ENCODE results near the gene IGF1.

Gene IGF1

DNA sequence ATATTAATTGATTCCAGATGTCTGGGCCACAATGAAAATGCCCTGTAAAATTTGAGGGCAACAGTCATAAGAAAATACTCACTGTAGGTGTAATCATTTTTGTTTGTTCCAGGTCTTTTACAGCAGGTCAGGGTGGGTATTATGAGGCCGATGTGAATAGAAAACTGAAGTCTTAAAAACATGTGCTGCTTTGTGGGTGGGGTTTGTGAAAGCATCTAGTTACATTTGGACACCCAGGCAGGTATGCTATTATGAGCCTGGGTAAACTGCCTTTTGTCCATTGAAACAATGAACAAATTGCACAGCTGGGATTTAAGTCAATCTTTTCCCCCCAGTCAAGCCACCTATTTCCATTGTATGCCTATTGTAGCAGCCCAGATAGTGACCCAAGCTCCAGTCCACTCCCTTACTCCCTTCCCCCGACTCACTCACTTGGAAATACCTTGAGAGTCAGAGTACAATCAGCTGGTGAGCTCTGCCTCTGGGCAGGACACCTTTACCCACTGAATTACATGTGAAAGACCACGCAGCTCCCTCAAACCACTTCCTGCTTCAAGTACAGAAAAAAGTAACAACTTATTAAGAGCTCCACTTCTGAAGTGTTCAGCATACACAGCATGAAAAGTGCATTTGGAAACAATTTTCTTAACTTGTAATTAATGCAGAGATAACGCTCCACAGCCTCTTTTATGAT, 1.8 kb downstream of the IGF1 start:
- TF ChIP-seq, protein P1, sequence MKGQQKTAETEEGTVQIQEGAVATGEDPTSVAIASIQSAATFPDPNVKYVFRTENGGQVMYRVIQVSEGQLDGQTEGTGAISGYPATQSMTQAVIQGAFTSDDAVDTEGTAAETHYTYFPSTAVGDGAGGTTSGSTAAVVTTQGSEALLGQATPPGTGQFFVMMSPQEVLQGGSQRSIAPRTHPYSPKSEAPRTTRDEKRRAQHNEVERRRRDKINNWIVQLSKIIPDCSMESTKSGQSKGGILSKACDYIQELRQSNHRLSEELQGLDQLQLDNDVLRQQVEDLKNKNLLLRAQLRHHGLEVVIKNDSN (IDR thresholded peaks at IDR 0.05), result no peak
- TF ChIP-seq REST (IDR thresholded peaks at IDR 0.05; ENCODE audit: low read depth) (no peak), TEAD4 (IDR thresholded peaks at IDR 0.05) (no peak), FOXM1 (IDR thresholded peaks at IDR 0.05; ENCODE audit: borderline replicate concordance, low read depth) (no peak), MAX (IDR thresholded peaks at IDR 0.05) (no peak), EGR1 (IDR thresholded peaks at IDR 0.05) (no peak), TCF12 (IDR thresholded peaks at IDR 0.05; ENCODE audit: low read depth) (no peak), NFIC (IDR thresholded peaks at IDR 0.05) (no peak)

- TF ChIP-seq FOXM1 (IDR thresholded peaks at IDR 0.05; ENCODE audit: borderline replicate concordance, low read depth), result no peak
- TF ChIP-seq TEAD4 (IDR thresholded peaks at IDR 0.05), result no peak
- no peak for TF ChIP-seq TAF1 (IDR thresholded peaks at IDR 0.05; ENCODE audit: low read depth)
- TF ChIP-seq CREB1 (IDR thresholded peaks at IDR 0.05; ENCODE audit: low read depth), result no peak
- TF ChIP-seq MAX (IDR thresholded peaks at IDR 0.05), result no peak
- no peak for TF ChIP-seq NFIC (IDR thresholded peaks at IDR 0.05)
- TF ChIP-seq CEBPB (IDR thresholded peaks at IDR 0.05), result no peak
- TF ChIP-seq ZBTB7A (IDR thresholded peaks at IDR 0.05; ENCODE audit: low read depth), result no peak
- no peak for TF ChIP-seq YY1 (IDR thresholded peaks at IDR 0.05; ENCODE audit: low read depth)
- TF ChIP-seq TCF12 (IDR thresholded peaks at IDR 0.05; ENCODE audit: low read depth), result no peak
Measured at GRCh38 chr12:102475355-102475754, 5.0 kb downstream of the IGF1 start.

DNA sequence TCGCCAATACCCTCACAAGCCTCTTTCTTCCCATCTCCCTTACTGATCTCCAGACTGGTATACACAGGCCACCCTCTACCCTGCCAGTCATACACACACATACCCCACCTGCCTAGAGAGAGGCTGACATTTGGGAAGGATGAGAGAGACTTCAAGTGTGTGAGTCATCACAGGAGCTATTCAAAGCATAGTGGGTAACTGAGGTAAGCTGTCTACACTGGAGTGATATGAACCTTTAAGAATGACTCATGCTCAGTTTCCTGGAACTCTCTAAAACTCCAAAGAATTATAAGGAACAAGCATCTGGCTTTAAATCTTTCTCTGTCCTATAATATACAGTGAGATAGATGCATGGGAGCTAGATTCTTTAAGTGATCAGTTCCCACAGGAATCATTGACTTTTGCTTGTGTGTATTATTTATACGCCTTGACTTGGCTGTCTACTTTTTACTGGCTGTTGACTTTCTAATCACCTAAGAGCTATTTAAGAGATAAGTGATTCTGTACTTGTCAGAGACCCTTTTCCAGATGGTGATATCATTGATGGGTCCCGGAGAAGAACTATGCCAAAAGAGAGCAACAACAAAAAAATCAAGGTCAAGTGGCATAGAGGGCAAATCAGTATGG, 5.8 kb downstream of the IGF1 start:
- TF ChIP-seq TEAD4 (IDR thresholded peaks at IDR 0.05), result no peak
- TF ChIP-seq RAD21 (IDR thresholded peaks at IDR 0.05; ENCODE audit: low read depth), result no peak
- no peak for TF ChIP-seq MAX (IDR thresholded peaks at IDR 0.05)
- TF ChIP-seq TAF1 (IDR thresholded peaks at IDR 0.05; ENCODE audit: low read depth), result no peak
- TF ChIP-seq FOXM1 (IDR thresholded peaks at IDR 0.05; ENCODE audit: borderline replicate concordance, low read depth), result no peak
- TF ChIP-seq EP300 (IDR thresholded peaks at IDR 0.05; ENCODE audit: borderline replicate concordance), result no peak
- no peak for TF ChIP-seq EGR1 (IDR thresholded peaks at IDR 0.05)
- no peak for TF ChIP-seq YY1 (IDR thresholded peaks at IDR 0.05; ENCODE audit: low read depth)
- no peak for TF ChIP-seq REST (IDR thresholded peaks at IDR 0.05; ENCODE audit: low read depth)
- TF ChIP-seq, protein P1 (IDR thresholded peaks at IDR 0.05), result no peak
- no peak for TF ChIP-seq ZBTB7A (IDR thresholded peaks at IDR 0.05; ENCODE audit: low read depth)
- TF ChIP-seq CREB1 (IDR thresholded peaks at IDR 0.05; ENCODE audit: low read depth), result no peak
- no peak for TF ChIP-seq NFIC (IDR thresholded peaks at IDR 0.05)
- TF ChIP-seq TCF12 (IDR thresholded peaks at IDR 0.05; ENCODE audit: low read depth), result no peak
- TF ChIP-seq CEBPB (IDR thresholded peaks at IDR 0.05), result no peak

GRCh38 chr12:102472496-102472895, 7.9 kb downstream of the IGF1 start:
- no peak for TF ChIP-seq TCF12 (IDR thresholded peaks at IDR 0.05; ENCODE audit: low read depth)
- TF ChIP-seq YY1 (IDR thresholded peaks at IDR 0.05; ENCODE audit: low read depth), result no peak
- no peak for TF ChIP-seq TAF1 (IDR thresholded peaks at IDR 0.05; ENCODE audit: low read depth)
- no peak for TF ChIP-seq NFIC (IDR thresholded peaks at IDR 0.05)
- TF ChIP-seq CEBPB (IDR thresholded peaks at IDR 0.05), result no peak
- TF ChIP-seq CREB1 (IDR thresholded peaks at IDR 0.05; ENCODE audit: low read depth), result no peak
- TF ChIP-seq TEAD4 (IDR thresholded peaks at IDR 0.05), result no peak
- no peak for TF ChIP-seq RAD21 (IDR thresholded peaks at IDR 0.05; ENCODE audit: low read depth)
- TF ChIP-seq MAX (IDR thresholded peaks at IDR 0.05), result no peak
- no peak for TF ChIP-seq ZBTB7A (IDR thresholded peaks at IDR 0.05; ENCODE audit: low read depth)
- no peak for TF ChIP-seq EP300 (IDR thresholded peaks at IDR 0.05; ENCODE audit: borderline replicate concordance)
- no peak for TF ChIP-seq REST (IDR thresholded peaks at IDR 0.05; ENCODE audit: low read depth)

Measured in Ishikawa (cell line).